ENCODE measurements around the gene CEBPZOS.
A peak's percentile ranks its signal among the peaks of the same experiment; 100 is the strongest.
"Not testable (repeated sequence)": the region's sequence is repeated elsewhere in the genome, so short reads cannot be mapped to it uniquely, and the experiment has no call there.

Gene CEBPZOS

DNA sequence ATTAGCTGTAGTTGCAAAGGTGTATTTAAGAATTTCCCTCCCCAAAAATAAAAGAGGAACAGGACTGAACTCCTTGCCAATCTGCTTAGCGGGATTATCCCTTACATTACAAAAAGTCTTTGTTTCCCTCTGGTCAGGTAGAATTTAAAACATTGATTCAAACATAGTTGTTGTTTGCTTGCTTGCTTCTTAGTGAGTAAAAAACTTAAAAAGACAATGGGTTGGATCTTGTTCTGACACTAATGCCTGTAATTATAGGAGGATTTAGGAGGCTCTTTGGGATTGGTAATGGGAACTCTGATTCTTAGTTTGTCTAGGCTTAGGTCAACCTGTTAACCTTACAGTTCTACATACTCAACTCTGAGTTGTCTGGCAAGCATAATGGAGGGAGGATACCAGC, 3.7 kb upstream of the CEBPZOS start:
- no peak for TF ChIP-seq EZH2phosphoT487 (IDR thresholded peaks at IDR 0.05; ENCODE audit: low read depth)
- TF ChIP-seq CTCF (IDR thresholded peaks at IDR 0.05; ENCODE audit: low read depth, low read length): no peak
- Histone ChIP-seq H3K36me3 (replicated peaks; ENCODE audit: low read depth, low read length) (no peaks in the 10 kb centered on the region), H3K27ac (ENCODE audit: low read length) (no peak overlapping the region), H3K79me2 (ENCODE audit: low read length) (peaks cover 12% of the 10 kb centered on the region), H3K9me3 (ENCODE audit: insufficient read depth, low read length) (no peaks in the 10 kb centered on the region), H2AFZ (ENCODE audit: low read depth, low read length) (no peak overlapping the region), H3K4me3 (ENCODE audit: low read length) (no peak overlapping the region), H3K4me2 (ENCODE audit: low read length) (no peak overlapping the region), H3K4me1 (ENCODE audit: low read length) (peaks cover 9% of the 10 kb centered on the region), H4K20me1 (ENCODE audit: insufficient read depth, low read length) (no peaks in the 10 kb centered on the region), H3K9ac (ENCODE audit: low read length) (no peak overlapping the region), H3K27me3 (ENCODE audit: low read depth, low read length) (no peaks in the 10 kb centered on the region)

GRCh38 chr2:37195862-37196319, 405 bp upstream of the CEBPZOS start:
- Histone ChIP-seq H3K36me3 (replicated peaks; ENCODE audit: low read depth, low read length) (peaks cover 15% of the 10 kb centered on the region), H3K27ac (ENCODE audit: low read length) (peak overlapping the region; percentile 28), H3K4me1 (ENCODE audit: low read length) (peaks cover 10% of the 10 kb centered on the region), H3K79me2 (ENCODE audit: low read length) (peaks cover 39% of the 10 kb centered on the region), H3K9ac (ENCODE audit: low read length) (peak overlapping the region; percentile 72), H3K4me3 (ENCODE audit: low read length) (peak overlapping the region; percentile 90), H3K4me2 (ENCODE audit: low read length) (peak overlapping the region; percentile 99), H2AFZ (ENCODE audit: low read depth, low read length) (peak overlapping the region; percentile 100)
- not testable (repeated sequence) for H3K9me3 ChIP-seq (ENCODE audit: insufficient read depth, low read length); H3K27me3 ChIP-seq (ENCODE audit: low read depth, low read length); H4K20me1 ChIP-seq (ENCODE audit: insufficient read depth, low read length)

- Histone ChIP-seq H3K4me3 (ENCODE audit: low read length) (no peak overlapping the region), H3K9ac (ENCODE audit: low read length) (no peak overlapping the region), H3K27me3 (ENCODE audit: low read depth, low read length) (no peaks in the 10 kb centered on the region), H3K4me2 (ENCODE audit: low read length) (no peak overlapping the region), H3K9me3 (ENCODE audit: insufficient read depth, low read length) (peaks cover 3% of the 10 kb centered on the region; the same call in 1 of the 2 replicates), H3K4me1 (ENCODE audit: low read length) (peaks cover 10% of the 10 kb centered on the region), H4K20me1 (ENCODE audit: insufficient read depth, low read length) (0 out of 2 replicates have a peak, but pooled peaks cover 4% of the 10 kb centered on the region), H3K27ac (ENCODE audit: low read length) (no peak overlapping the region), H3K36me3 (replicated peaks; ENCODE audit: low read depth, low read length) (peaks cover 40% of the 10 kb centered on the region), H2AFZ (ENCODE audit: low read depth, low read length) (no peak overlapping the region), H3K79me2 (ENCODE audit: low read length) (peaks cover 43% of the 10 kb centered on the region)
- TF ChIP-seq CTCF (IDR thresholded peaks at IDR 0.05; ENCODE audit: low read depth, low read length) (no peak), EZH2phosphoT487 (IDR thresholded peaks at IDR 0.05; ENCODE audit: low read depth) (no peak)
Observed at GRCh38 chr2:37198681-37199065, 2.4 kb downstream of the CEBPZOS start.

DNA sequence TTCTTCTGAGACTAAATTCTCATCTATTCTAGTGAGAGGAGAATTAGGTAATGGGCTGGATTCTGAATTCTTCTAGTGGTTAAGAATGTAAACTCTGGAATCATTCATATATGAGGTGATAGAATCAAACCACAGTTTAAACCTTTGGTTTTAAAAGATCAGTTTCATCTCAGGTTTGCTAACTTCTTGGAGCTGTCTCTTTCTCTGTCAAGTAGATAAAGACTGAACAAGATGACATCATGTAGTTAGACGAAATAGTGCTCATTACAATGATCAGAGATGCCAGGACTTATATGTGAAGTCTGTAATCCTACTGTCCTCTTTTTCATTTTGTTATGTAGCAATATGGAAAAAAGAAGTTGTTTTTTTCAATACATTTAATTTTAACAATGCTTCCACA, 4.9 kb downstream of the CEBPZOS start:
- TF ChIP-seq EZH2phosphoT487 (IDR thresholded peaks at IDR 0.05; ENCODE audit: low read depth): no peak
- 0 out of 2 replicates have a peak, but pooled peaks cover 4% of the 10 kb centered on the region for H4K20me1 ChIP-seq (ENCODE audit: insufficient read depth, low read length)
- no peak overlapping the region for H3K27ac ChIP-seq (ENCODE audit: low read length)
- peaks cover 7% of the 10 kb centered on the region for H3K4me1 ChIP-seq (ENCODE audit: low read length)
- no peaks in the 10 kb centered on the region for H3K27me3 ChIP-seq (ENCODE audit: low read depth, low read length)
- H3K9me3 ChIP-seq (ENCODE audit: insufficient read depth, low read length): peaks cover 6% of the 10 kb centered on the region; the same call in 1 of the 2 replicates
- H2AFZ ChIP-seq (ENCODE audit: low read depth, low read length): no peak overlapping the region
- H3K4me2 ChIP-seq (ENCODE audit: low read length): no peak overlapping the region
- no peak overlapping the region for H3K4me3 ChIP-seq (ENCODE audit: low read length)
- H3K79me2 ChIP-seq (ENCODE audit: low read length): peaks cover 56% of the 10 kb centered on the region
- H3K9ac ChIP-seq (ENCODE audit: low read length): no peak overlapping the region
- peaks cover 60% of the 10 kb centered on the region for H3K36me3 ChIP-seq (replicated peaks; ENCODE audit: low read depth, low read length)

DNA sequence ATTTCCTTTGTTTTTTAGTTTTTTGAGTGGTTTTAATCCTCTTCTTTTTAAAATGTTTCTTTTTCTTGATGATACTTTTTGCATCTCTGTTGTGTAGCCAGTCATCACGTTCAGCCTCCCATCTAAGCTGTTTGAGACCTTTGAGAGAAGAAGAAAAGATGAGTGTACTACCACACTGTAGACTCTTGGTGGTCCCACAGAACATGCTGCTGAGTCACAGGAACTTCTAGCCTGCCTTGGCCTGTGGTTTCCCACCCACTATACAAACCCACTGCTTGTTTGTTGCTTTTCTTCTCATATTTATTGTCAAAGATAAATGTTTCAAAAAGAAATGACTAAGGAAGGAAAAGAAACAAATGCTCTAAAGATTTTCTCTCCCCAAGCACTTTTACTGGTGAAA, 5.5 kb downstream of the CEBPZOS start:
- no peak for TF ChIP-seq EZH2phosphoT487 (IDR thresholded peaks at IDR 0.05; ENCODE audit: low read depth)
- no peak for TF ChIP-seq CTCF (IDR thresholded peaks at IDR 0.05; ENCODE audit: low read depth, low read length)
- Histone ChIP-seq H3K9me3 (ENCODE audit: insufficient read depth, low read length) (peaks cover 6% of the 10 kb centered on the region; the same call in 1 of the 2 replicates), H4K20me1 (ENCODE audit: insufficient read depth, low read length) (peaks cover 7% of the 10 kb centered on the region; the same call in 1 of the 2 replicates), H3K4me2 (ENCODE audit: low read length) (no peak overlapping the region), H3K9ac (ENCODE audit: low read length) (no peak overlapping the region), H3K27me3 (ENCODE audit: low read depth, low read length) (no peaks in the 10 kb centered on the region), H3K4me1 (ENCODE audit: low read length) (peaks cover 7% of the 10 kb centered on the region), H3K36me3 (replicated peaks; ENCODE audit: low read depth, low read length) (peaks cover 66% of the 10 kb centered on the region), H2AFZ (ENCODE audit: low read depth, low read length) (no peak overlapping the region), H3K79me2 (ENCODE audit: low read length) (peaks cover 57% of the 10 kb centered on the region), H3K27ac (ENCODE audit: low read length) (no peak overlapping the region), H3K4me3 (ENCODE audit: low read length) (no peak overlapping the region)

Data from OCI-LY3 (cell line).